CD4-positive, alpha-beta T cell treated with Interleukin-4 for 4 hours (primary cell): ENCODE measurements around the gene CCDC69.

Experiments
- DNase-seq: peaks from one replicate; pipeline ENCODE4 v3.0.0-alpha.2; 2020

The CCDC69 gene

GRCh38 chr5:151138114-151138513 lies 85.8 kb downstream of the CCDC69 start:
- DNase-seq: no peak

DNA sequence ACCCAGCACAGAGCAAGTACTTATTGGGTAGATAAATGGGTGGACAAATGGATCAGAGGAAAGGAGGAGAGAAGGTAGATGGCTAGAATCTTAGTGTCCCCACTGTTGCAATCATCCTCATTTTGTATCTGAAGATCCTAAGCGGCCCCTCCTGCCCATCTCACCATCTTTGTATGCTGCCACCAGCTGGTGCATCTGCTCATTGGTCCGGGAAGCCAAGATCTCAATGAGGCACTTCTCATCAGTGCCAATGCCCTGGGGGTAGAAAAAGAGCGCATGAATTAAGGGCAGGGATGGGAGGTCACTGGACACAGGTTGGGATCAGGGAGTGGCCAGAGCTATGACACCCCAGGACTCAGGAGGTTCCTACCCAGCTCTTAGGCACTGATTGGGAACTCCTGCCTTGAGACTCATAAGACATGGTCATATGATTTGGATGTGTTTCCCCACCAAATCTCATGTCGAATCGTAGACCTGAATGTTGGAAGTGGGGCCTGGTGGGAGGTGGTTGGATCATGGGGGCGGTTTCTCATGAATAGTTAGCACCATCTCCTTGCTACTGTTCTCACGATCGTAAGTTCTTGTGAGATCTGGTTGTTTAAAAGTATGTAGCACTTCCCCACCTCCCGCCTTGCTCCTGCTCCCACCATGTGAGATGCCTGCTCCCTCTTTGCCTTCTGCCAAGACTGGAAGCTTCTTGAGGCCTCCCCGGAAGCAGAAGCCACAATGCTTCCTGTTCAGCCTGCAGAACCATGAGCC lies 86.6 kb downstream of the CCDC69 start:
- DNase-seq: no peak

DNA sequence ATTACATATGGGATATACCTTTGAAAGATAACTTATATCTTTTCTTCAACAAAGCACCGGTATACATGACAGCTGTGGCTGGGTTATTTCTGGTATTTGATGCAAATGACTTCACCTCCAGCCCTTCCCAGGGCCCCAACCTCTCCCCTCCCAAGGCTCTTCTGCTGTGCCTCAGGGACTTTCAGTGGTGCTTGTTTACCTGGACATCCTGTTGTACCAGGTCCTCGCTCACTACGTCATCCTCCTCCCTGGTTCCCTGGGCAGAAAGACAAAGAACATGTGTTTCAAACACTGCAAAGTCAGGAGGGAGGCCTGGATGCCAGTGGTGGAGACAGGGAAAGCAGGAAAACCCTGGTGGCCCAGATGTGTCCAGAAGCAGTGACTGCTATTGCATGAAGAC lies 89.7 kb downstream of the CCDC69 start:
- DNase-seq: no peak

- no peak for DNase-seq
Observed at GRCh38 chr5:151132963-151133362, 90.9 kb downstream of the CCDC69 start.
